GM21447 (cell line): ENCODE results near the gene HTT-AS.
"Not testable (repeated sequence)": the region's sequence is repeated elsewhere in the genome, so short reads cannot be mapped to it uniquely, and the experiment has no call there.

Experiments
- ATAC-seq: cut with Tn5 transposase; IDR thresholded peaks from one replicate; pipeline ENCODE4 v1.9.1; 2021; ENCODE audit not compliant: unreplicated experiment

HTT-AS gene

GRCh38 chr4:3074078-3074845 is at the start of gene HTT-AS, which contains the start of gene HTT:
HTT-AS (minus strand) TSS chr4:3074538.
HTT (plus strand) TSS chr4:3074681; CDS start chr4:3074826, 145 bp downstream.
- peak; percentile 61 for ATAC-seq

- no peak for ATAC-seq
These were observed 48.9 kb upstream of the HTT-AS start for GRCh38 chr4:3123181-3123671.

GRCh38 chr4:3122081-3122563 is 47.8 kb upstream of the HTT-AS start:
- no peak for ATAC-seq

GRCh38 chr4:3121596-3121995 is 47.3 kb upstream of the HTT-AS start:
- no peak for ATAC-seq

GRCh38 chr4:3121110-3121509 is 46.8 kb upstream of the HTT-AS start:
- ATAC-seq, result no peak

- ATAC-seq, result no peak
These were observed 45.1 kb upstream of the HTT-AS start for GRCh38 chr4:3119464-3119863.

GRCh38 chr4:3118312-3118711 is 44.0 kb upstream of the HTT-AS start:
- ATAC-seq, result no peak

- ATAC-seq, result no peak
These were observed 42.6 kb upstream of the HTT-AS start for GRCh38 chr4:3116955-3117354.

GRCh38 chr4:3115637-3116270 is 41.4 kb upstream of the HTT-AS start:
- no peak for ATAC-seq

GRCh38 chr4:3114377-3114776 is 40.0 kb upstream of the HTT-AS start:
- ATAC-seq, result no peak

GRCh38 chr4:3112609-3113469 is 38.5 kb upstream of the HTT-AS start:
- ATAC-seq, result no peak

- no peak for ATAC-seq
These were observed 37.9 kb upstream of the HTT-AS start for GRCh38 chr4:3112201-3112600.

GRCh38 chr4:3111461-3111860 is 37.1 kb upstream of the HTT-AS start:
- no peak for ATAC-seq

GRCh38 chr4:3108211-3108610 is 33.9 kb upstream of the HTT-AS start:
- ATAC-seq, result no peak

GRCh38 chr4:3107691-3108121 is 33.4 kb upstream of the HTT-AS start:
- no peak for ATAC-seq

GRCh38 chr4:3107271-3107670 is 32.9 kb upstream of the HTT-AS start:
- ATAC-seq, result no peak

- peak; percentile 93 for ATAC-seq
These were observed 32.2 kb upstream of the HTT-AS start for GRCh38 chr4:3106339-3107186.

- ATAC-seq, result no peak
These were observed 24.0 kb upstream of the HTT-AS start for GRCh38 chr4:3098346-3098745.

- ATAC-seq, result no peak
These were observed 21.9 kb upstream of the HTT-AS start for GRCh38 chr4:3096202-3096601.

GRCh38 chr4:3094701-3095100 is 20.4 kb upstream of the HTT-AS start:
- not testable (repeated sequence) for ATAC-seq
